ENCODE results near the gene KIF2A.

KIF2A gene

GRCh38 chr5:62328772-62329491 is 22.9 kb downstream of the KIF2A start:
- DNase-seq (ENCODE audit: low spot score): no peak

GRCh38 chr5:62330302-62330701 is 24.3 kb downstream of the KIF2A start:
- no peak for DNase-seq (ENCODE audit: low spot score)

DNA sequence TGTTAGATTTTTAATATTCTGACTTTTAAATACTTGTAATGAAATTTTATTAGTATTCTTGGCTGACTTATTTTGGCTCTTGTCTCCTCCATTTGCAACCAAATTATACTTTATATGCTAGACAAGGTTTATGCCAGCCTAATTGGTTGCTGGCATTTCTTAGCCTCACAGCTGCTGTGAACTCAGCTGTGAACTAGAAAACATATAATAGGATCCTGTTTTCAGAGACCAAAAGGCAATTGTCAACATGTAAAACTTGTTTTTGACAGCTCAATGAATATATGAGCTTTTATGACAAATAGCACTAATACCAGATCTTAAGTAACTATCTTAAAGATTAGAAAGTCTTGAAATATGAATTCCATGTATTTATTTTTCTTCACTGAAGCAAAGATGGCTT is 25.9 kb downstream of the KIF2A start:
- DNase-seq (ENCODE audit: low spot score): no peak

DNA sequence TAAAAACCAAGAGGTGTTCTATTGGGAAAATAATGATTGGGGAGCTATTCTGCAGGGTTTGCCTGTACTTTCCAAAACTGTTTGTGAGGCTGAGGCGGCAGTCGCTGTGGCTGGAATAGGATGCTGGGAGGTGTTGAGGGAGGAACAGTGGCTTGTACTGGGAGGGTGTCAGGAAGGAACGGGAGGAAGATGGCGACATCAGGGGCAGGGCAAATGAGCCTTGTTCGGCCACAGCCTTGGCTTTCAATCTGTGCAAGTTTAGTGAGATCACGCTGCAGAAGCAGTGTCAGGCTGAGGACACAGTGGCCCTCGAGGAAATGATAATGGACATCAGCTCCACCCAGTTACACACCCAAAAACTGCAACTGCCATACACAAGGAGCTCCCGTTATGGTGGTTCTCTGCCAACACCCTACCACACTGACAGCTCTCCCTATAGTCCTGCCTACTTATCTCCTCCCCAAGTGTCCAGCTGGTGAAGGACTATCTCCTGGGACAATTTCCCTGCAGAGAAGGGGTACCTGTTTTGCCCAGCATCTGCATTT is 27.3 kb downstream of the KIF2A start:
- DNase-seq (ENCODE audit: low spot score): no peak

- DNase-seq (ENCODE audit: low spot score): no peak
Observed at GRCh38 chr5:62334082-62334481, 28.1 kb downstream of the KIF2A start.

DNA sequence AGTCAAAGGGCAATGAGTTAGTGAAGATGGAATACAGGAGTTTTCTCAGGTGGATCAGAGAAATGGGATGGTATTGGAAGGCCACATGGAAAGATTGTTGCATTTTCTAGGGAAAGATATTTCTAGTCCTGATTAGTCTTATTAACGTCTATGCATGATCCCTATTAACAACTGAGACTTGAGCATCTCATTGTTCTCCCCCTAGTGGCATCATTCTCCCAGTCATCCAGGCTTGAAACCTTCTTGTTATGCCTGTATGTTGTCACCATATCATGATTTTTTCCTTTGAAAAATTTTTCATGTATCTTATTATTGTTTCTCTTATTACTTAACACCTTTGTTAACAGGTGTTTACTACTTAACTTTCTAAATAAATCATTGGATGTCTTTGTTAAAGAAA is 34.4 kb downstream of the KIF2A start:
- DNase-seq (ENCODE audit: low spot score): no peak

DNA sequence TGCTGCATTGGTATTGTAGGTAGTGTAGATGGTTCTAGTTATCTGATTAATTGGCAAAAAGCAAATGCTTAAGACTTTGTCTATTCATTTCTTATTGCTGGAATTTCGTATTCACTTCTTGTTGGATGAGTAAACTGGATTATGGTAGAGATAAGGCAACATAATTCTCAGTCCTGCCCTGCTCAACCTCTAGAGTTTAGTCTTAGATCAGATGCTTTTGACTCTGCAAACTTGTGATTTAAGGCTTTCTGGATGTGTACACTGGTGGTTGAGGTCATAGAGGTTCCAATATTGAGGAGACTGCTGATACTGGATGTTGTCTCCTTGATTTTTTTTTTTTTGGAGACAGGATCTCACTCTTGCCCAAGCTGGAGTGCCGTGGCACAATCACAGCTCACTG is 35.0 kb downstream of the KIF2A start:
- no peak for DNase-seq (ENCODE audit: low spot score)

GRCh38 chr5:62341783-62342475 is 35.9 kb downstream of the KIF2A start:
- no peak for DNase-seq (ENCODE audit: low spot score)

DNA sequence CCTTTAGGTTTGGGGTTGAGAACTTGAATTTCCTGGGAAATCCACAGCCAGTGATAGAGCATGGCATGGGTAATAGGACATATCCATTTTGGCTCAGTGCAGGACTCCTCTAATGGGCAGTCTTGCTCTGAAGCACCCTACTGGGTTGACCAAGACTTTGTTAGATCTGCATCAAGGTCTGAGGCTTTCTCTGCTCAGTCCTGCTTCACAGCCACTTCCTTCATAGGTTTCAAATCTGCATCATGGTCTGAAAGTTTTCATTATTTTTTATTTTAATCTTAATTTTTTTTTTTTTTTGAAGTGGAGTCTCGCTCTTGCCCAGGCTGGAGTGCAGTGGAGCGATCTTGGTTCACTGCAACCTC is 36.5 kb downstream of the KIF2A start:
- DNase-seq (ENCODE audit: low spot score): no peak

GRCh38 chr5:62343428-62343827 is 37.4 kb downstream of the KIF2A start:
- no peak for DNase-seq (ENCODE audit: low spot score)

GRCh38 chr5:62346748-62347147 is 40.7 kb downstream of the KIF2A start:
- DNase-seq (ENCODE audit: low spot score): no peak

GRCh38 chr5:62347928-62348327 is 41.9 kb downstream of the KIF2A start:
- DNase-seq (ENCODE audit: low spot score): no peak

DNA sequence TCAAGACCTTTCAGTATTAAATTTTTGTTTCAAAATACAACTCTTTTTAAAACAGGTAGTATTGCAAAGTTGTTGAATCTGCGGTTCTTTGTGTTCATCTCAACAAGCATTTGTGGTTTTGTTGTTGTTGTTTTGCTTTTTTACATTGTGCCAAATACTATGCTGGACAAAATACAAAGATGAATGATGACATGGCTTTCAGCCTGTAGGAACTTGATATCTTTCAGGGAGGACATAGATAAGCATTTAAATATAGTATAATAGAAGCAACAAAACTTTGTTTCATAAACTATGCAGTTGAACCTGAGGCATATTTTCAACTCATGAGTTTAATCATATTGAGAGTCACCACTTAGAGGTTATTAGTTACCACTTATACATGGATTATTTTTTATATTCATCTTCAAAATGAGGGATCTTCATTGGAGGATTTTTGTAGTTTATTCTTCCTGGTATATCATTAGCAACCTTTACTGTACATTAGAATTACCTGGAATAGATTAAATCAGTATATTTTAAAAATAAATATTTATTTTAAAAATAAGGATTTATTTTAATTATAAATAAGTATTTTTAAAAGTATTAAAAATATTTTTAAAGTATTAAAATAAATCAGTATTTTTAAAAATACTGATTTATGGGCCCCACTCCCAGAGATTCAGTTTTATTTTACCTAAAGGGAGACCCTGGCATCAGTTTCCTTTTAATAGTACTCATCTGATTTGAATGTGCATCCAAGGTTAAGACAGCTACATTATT is 42.9 kb downstream of the KIF2A start:
- DNase-seq (ENCODE audit: low spot score): no peak

DNA sequence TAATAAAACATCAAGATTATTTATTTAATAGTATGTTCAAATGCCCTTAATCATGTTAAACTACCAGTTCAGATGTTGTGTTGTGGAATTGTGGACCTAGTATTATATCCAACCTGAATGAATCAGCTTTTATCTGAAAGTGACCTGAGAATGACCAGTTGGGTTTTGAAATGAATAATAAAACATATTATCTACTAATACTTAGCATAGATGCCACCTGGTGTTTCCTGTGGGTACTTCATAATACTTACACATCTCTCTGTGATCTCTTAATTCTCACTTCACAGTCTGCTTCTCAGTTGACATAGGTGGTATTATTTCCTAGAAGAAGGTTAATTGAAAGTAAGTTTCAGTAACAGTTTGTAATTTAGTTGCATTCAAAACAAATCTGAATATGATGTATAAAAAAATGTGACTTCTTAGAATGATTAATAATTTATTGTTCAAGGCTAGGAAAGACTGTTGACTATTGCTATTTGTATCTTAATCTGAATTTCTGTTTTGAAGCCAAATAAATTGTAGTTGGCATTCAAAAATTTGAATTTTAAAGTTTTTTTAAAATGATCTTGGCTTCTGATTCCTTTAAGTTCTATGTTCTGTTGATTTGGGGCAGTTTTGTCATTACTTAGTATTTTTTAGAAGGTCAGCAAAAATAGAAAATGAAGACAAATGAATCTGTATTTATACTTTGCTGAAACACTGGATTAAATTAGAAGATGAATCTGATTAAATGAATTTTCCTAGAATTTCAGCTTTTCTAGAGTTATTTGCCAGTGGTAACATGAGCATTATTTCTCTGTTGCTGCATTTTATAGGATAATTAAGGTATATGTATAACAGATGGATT is 48.2 kb downstream of the KIF2A start:
- peak; percentile 56 for DNase-seq (ENCODE audit: low spot score)

DNA sequence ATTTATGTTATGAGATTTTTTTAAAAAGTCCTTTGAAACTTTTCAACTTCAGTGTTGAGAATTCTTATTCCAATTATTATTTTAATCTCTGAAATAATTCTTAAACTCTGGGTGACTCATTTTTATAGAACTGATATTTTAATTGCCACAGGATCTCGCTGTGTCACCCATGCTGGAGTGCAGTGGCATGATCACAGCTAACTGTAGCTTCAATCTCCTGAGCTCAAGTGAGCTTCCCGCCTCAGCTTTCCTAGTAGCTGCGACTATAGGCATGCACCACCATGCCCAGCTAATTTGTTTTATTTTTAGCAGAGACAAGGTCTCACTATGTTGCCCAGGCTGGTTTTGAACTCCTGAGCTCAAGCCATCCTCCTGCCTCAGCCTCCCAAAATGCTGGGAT is 56.7 kb downstream of the KIF2A start:
- no peak for DNase-seq (ENCODE audit: low spot score)

DNA sequence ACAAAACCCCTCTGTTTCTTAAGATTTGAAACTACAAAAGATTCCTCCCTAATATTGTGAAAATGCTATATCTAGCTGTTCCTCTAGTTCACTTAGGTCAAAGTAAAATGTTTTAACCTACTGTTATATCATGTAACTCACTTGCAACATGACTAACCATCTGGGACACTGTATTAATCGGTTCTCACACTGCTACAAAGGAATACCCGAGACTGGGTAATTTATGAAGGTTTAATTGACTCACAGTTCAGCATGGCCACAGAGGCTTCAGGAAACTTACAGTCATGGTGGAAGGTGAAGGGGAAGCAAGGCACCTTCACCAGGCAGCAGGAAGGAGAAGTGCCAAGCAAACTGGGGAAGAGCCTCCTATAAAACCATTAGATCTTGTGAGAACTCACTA is 63.0 kb downstream of the KIF2A start:
- DNase-seq (ENCODE audit: low spot score): no peak

DNA sequence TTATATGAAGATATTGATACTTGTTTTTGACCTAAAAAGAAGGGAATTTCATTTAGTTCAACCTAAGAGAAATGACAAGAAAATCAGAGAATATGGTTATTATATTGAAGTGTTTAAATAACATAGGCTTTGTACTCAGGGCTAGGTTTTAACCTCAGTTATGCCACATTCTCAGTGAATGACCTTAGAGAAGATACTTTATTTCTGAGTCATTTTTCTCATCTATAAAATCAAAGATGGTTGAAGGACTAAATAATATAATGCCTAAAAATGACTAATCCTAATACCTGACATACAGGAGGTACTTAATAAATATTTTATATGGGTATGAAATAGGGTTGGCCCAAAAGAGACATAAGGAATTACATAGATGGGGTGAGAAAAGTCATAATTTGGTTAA is 65.4 kb downstream of the KIF2A start:
- no peak for DNase-seq (ENCODE audit: low spot score)

- no peak for DNase-seq (ENCODE audit: low spot score)
Observed at GRCh38 chr5:62372600-62372999, 66.6 kb downstream of the KIF2A start.

- no peak for DNase-seq (ENCODE audit: low spot score)
Observed at GRCh38 chr5:62373382-62373781, 67.4 kb downstream of the KIF2A start.

DNA sequence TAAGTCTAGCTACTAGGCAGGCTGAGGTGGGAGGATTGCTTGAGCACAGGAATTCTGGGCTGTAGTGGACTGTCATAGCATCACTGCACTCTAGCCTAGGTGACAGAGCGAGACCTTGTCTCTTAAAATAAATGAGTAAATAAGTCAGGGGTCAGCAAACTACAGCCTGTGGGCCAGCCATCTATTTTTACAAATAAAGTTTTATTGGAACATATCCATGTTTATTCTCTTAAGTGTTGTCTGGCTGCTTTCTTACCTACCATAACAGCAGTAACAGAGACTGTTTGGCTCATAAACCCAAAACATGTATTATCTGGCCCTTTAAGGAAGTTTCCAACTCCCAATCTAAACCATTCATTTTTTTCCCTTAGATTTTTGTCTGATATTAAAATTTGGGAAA is 68.1 kb downstream of the KIF2A start:
- no peak for DNase-seq (ENCODE audit: low spot score)

DNA sequence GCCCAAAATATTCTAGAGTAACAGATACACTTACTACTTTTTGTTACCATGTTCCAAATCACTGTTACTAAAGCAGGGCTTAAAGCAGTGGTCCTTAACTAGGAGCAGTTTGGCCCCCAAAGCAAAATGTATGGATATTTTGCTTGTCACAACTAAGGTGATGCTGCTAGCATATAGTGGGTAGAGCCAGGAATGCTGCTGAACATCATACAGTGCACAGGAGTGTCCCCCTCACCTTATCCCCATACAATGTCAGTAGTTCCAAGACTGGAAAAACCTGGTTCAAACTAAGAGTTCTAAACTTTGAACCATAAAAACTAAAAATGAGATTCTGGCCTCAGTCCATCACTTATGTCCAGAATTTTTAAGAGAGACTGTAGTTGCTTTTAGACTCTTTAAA is 69.6 kb downstream of the KIF2A start:
- DNase-seq (ENCODE audit: low spot score): no peak

DNA sequence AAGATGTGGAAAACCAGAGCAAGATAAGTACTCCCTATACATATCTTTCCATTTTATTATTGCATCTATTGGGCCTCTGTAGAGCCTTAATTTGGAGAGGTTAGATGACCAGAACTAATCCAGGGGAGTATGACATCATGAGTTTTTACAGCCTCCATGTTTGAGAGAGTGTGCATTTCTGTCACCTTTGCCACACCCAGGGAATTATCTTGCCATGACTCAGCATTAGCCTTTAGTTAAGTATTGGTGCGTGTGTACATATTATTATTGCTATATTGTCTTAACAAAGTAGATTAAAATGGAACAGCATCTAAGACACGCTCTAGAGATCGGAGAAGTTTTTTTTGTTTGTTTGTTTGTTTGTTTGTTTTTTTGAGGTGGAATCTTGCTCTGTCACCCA is 70.1 kb downstream of the KIF2A start:
- DNase-seq (ENCODE audit: low spot score): no peak

All from cerebellar cortex (tissue), 1 donor.